NCI-H146 treated with DMSO at 0.1 percent for 48 hours (cell line): ENCODE data around the gene CACNA1I.

Experiments used
- DNase-seq: peaks from one replicate; lab custom pipeline; 2025; ENCODE audit not compliant: unreplicated experiment; lab: John Stamatoyannopoulos, UW

CACNA1I gene

GRCh38 chr22:39621826-39622225 is 51.3 kb downstream of the CACNA1I start:
- DNase-seq: no peak

- DNase-seq: no peak
These were observed 52.4 kb downstream of the CACNA1I start for GRCh38 chr22:39622881-39623367.

GRCh38 chr22:39623603-39624500 is 53.3 kb downstream of the CACNA1I start:
- DNase-seq: no peak

- DNase-seq: no peak
These were observed 53.9 kb downstream of the CACNA1I start for GRCh38 chr22:39624501-39624821.

- DNase-seq: no peak
These were observed 55.3 kb downstream of the CACNA1I start for GRCh38 chr22:39625569-39626537.

- DNase-seq: no peak
These were observed 56.7 kb downstream of the CACNA1I start for GRCh38 chr22:39627208-39627607.

- DNase-seq: no peak
These were observed 57.5 kb downstream of the CACNA1I start for GRCh38 chr22:39627865-39628562.

- DNase-seq: no peak
These were observed 58.1 kb downstream of the CACNA1I start for GRCh38 chr22:39628563-39629080.

GRCh38 chr22:39629851-39630250 is 59.3 kb downstream of the CACNA1I start:
- no peak for DNase-seq

- no peak for DNase-seq
These were observed 60.2 kb downstream of the CACNA1I start for GRCh38 chr22:39630721-39631120.

- DNase-seq: no peak
These were observed 61.1 kb downstream of the CACNA1I start for GRCh38 chr22:39631381-39632286.

- DNase-seq: no peak
These were observed 64.2 kb downstream of the CACNA1I start for GRCh38 chr22:39634530-39635405.

- no peak for DNase-seq
These were observed 65.2 kb downstream of the CACNA1I start for GRCh38 chr22:39635719-39636118.

GRCh38 chr22:39638958-39639357 is 68.4 kb downstream of the CACNA1I start:
- DNase-seq: no peak

GRCh38 chr22:39641660-39642310 is 71.2 kb downstream of the CACNA1I start:
- DNase-seq: no peak

- no peak for DNase-seq
These were observed 72.9 kb downstream of the CACNA1I start for GRCh38 chr22:39643311-39644083.

- no peak for DNase-seq
These were observed 75.0 kb downstream of the CACNA1I start for GRCh38 chr22:39645532-39645931.
